Erythroblast (primary cell): ENCODE results near the gene ADGRL4.

Experiments
- GATA1 ChIP-seq: IDR thresholded peaks from 2 replicates; pipeline ENCODE4 v1.6.1; 2011; ENCODE audit warnings: low read depth, mild to moderate bottlenecking, control low read depth, low read length, moderate library complexity
- POLR2A ChIP-seq: IDR thresholded peaks from 2 replicates; pipeline ENCODE4 v1.6.1; 2011; ENCODE audit warnings: mild to moderate bottlenecking, low read length

DNA sequence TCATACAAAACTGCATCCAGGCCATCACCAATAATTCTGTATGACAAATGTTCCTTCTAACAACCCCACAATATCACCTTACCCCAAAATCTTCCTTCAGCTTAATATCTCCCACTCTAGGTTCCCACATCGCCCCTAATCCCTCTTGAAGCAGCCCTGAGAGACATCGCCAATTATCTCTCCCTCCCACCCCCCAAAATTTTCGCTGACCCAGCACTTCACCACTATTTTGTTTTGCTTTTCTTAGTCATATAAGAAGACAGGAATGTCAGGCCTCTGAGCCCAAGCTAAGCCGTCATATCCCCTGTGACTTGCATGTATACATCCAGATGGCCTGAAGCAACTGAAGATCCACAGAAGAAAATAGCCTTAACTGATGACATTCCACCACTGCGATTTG is 126.3 kb downstream of the ADGRL4 start:
- TF ChIP-seq POLR2A (no peak), GATA1 (no peak)
